ENCODE data around the gene SLC35F3.

DNA sequence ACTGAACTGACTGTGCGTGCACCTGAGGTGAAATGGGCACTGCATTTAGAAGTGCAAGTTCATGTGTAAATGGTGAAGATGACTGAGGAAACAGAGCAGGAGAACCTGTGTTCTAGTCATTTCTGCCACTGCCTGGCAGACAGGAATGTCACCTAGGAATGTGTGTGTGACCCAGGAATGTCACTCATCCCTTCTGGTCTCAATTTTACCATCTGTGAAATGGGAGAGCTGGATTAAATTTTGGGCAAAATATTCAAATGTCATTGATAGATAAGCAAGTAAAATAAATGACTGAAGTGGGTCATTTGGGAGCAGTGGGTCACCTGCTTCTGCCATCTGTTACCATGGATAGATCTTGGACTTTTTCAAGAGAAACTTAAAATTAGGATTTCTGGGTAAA is 42.2 kb downstream of the SLC35F3 start:
- TF ChIP-seq, protein P1, sequence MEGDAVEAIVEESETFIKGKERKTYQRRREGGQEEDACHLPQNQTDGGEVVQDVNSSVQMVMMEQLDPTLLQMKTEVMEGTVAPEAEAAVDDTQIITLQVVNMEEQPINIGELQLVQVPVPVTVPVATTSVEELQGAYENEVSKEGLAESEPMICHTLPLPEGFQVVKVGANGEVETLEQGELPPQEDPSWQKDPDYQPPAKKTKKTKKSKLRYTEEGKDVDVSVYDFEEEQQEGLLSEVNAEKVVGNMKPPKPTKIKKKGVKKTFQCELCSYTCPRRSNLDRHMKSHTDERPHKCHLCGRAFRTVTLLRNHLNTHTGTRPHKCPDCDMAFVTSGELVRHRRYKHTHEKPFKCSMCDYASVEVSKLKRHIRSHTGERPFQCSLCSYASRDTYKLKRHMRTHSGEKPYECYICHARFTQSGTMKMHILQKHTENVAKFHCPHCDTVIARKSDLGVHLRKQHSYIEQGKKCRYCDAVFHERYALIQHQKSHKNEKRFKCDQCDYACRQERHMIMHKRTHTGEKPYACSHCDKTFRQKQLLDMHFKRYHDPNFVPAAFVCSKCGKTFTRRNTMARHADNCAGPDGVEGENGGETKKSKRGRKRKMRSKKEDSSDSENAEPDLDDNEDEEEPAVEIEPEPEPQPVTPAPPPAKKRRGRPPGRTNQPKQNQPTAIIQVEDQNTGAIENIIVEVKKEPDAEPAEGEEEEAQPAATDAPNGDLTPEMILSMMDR (IDR thresholded peaks at IDR 0.05; ENCODE audit: low read depth, low read length): no peak
- TF ChIP-seq, protein P2, sequence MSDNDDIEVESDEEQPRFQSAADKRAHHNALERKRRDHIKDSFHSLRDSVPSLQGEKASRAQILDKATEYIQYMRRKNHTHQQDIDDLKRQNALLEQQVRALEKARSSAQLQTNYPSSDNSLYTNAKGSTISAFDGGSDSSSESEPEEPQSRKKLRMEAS (IDR thresholded peaks at IDR 0.05; ENCODE audit: low read depth, low read length): no peak
- TF ChIP-seq POLR2A (IDR thresholded peaks at IDR 0.05; ENCODE audit: extremely low read depth, insufficient read length) (no peak), MYC (IDR thresholded peaks at IDR 0.05; ENCODE audit: low read depth, low read length) (no peak)

All from NB4 (cell line).